ENCODE results near the gene NAT16. TPM values are rescaled to one million over a fixed set of nuclear protein-coding genes. Genes with fewer than 3 reads are reported as not detected.
A peak's percentile ranks its signal among the peaks of the same experiment; 100 is the strongest.

NAT16 gene
- not detected in 2 replicates for total RNA-seq (2014; rRNA removed; shearing (Covaris generic))

DNA sequence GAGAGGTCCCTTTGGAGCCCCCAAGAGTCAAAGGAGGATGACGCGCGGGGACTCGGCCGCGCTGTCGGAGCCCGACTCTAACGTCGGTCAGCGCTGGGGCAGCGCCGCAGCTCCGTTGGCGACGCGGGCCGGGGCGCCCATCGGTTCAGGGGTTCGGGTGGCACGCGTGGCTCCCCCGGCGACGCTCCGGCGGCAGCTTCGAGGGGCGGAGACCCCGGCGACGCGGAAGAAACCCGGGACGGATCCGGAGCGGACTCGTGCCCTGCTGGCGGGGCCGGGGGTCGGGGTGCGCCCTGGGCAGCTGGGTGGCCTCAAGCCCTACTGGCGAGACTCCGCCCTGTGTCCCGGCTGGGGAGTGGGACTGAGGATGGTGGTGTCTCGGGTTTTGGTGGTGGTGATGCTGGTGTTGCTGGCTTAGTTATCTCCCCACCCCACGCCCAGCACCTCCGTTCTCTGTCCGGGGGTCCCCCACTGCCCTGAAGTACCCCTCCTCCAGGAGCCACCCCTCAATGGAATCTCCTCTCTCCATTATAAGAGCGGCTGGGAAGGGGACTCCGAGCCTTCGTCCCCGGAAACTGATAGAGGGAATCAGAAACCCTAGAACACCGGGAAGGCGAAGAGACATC is at the start of gene NAT16:
Gene NAT16, minus strand, starts transcription at position 164 of the 626 bp plus-strand sequence. CDS start 5,486 bp downstream, outside the sequence.
- H3K36me3 ChIP-seq, result no peaks in the 10 kb centered on the region
- no peak within 1 kb of the TSS for H3K4me3 ChIP-seq
- H3K4me1 ChIP-seq (replicated peaks), result no peaks in the 10 kb centered on the region
- peaks cover 3% of the 10 kb centered on the region for H3K9me3 ChIP-seq (replicated peaks)
- H3K27ac ChIP-seq, result no peak within 1 kb of the TSS
- H3K27me3 ChIP-seq (replicated peaks), result peaks cover 61% of the 10 kb centered on the region
- no peak for DNase-seq (ENCODE audit: low read depth in 1 of 2, low spot score in 2 of 2)

DNA sequence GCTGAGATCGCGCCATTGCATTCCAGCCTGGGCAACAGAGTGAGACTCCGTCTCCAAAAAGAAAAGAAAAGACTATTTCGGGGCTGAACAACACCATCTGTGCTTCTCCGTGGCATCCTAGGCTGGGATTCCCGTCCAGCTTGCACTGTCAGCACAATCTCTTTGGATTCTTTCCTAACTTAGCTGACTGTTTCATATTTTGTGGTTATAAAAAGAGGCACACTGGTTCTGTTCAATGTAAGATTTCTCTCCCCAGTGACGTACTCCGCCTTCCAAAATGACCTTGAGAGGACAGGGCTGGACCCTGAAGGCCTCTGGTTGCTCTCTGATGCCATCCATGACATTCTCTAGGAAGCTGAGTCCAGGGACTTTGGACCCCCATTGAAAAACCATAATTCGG is 46.6 kb upstream of the NAT16 start:
- H3K27ac ChIP-seq, result no peak overlapping the region
- H3K4me1 ChIP-seq (replicated peaks), result no peaks in the 10 kb centered on the region
- DNase-seq (ENCODE audit: low read depth in 1 of 2, low spot score in 2 of 2), result no peak
- H3K9me3 ChIP-seq (replicated peaks), result no peaks in the 10 kb centered on the region
- H3K4me3 ChIP-seq, result no peak overlapping the region
- H3K36me3 ChIP-seq, result peaks cover 32% of the 10 kb centered on the region
- H3K27me3 ChIP-seq (replicated peaks), result no peaks in the 10 kb centered on the region

DNA sequence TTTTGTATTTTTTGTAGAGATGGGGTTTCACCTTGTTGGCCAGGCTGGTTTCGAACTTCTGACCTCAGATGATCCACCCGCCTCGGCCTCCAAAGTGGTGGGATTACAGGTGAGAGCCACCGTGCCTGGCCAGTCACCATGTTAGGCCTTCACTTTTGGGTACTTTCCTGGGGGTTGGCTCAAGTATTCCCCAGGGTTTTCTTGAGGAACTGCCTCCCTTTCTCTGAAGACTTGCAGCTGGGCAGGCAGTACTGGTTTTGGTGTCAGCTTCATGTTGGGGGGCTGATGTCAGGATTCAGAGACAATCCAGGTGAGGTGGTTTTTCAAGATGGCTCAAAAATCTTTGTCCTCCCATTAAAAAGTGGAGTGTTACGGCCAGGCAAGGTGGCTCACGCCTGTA is 45.6 kb upstream of the NAT16 start:
- Histone ChIP-seq H3K9me3 (replicated peaks) (no peaks in the 10 kb centered on the region), H3K4me1 (replicated peaks) (no peaks in the 10 kb centered on the region), H3K27ac (no peak overlapping the region), H3K27me3 (replicated peaks) (no peaks in the 10 kb centered on the region), H3K36me3 (peaks cover 32% of the 10 kb centered on the region), H3K4me3 (no peak overlapping the region)
- DNase-seq (ENCODE audit: low read depth in 1 of 2, low spot score in 2 of 2), result no peak

DNA sequence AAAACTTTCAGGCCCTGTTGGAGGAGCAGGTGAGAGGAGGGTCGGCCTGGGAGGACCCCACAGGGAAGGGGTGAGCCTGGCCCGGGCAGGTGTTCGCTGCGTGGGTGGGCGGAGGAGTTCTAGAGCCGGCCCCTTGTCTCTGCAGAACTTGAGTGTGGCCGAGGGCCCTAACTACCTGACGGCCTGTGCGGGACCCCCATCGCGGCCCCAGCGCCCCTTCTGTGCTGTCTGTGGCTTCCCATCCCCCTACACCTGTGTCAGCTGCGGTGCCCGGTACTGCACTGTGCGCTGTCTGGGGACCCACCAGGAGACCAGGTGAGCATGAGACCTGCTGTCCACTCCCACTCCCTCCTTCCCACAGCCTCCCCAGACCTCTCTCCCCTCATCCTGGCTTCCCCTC is 43.4 kb upstream of the NAT16 start:
- Histone ChIP-seq H3K36me3 (peaks cover 32% of the 10 kb centered on the region), H3K27ac (no peak overlapping the region), H3K4me3 (no peak overlapping the region), H3K27me3 (replicated peaks) (no peaks in the 10 kb centered on the region), H3K4me1 (replicated peaks) (no peaks in the 10 kb centered on the region), H3K9me3 (replicated peaks) (no peaks in the 10 kb centered on the region)
- no peak for DNase-seq (ENCODE audit: low read depth in 1 of 2, low spot score in 2 of 2)

DNA sequence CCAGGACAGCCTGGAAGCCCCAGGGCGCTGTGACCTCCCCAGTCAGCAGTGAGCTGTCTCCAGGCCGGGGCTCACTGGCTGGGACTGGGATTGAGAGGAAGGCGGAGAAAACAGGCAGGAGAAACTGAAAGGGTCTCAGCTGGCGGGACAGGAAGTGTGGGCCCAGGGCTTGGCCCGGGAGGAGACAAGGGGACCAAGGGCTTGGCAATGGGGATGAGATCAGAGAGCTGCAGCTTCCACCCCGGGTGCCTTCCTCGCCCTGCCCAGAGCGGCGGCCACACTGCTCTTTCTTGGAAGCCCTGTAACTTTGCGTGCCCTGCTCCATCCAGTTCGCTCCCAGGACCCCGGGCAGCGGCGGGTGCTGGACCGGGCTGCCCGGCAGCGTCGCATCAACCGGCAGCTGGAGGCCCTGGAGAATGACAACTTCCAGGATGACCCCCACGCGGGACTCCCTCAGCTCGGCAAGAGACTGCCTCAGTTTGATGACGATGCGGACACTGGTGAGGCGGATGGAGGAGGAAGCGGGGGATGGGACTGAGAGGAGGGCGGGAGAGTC is 42.3 kb upstream of the NAT16 start:
- no peak for DNase-seq (ENCODE audit: low read depth in 1 of 2, low spot score in 2 of 2)
- Histone ChIP-seq H3K27ac (no peak overlapping the region), H3K9me3 (replicated peaks) (no peaks in the 10 kb centered on the region), H3K4me3 (no peak overlapping the region), H3K4me1 (replicated peaks) (no peaks in the 10 kb centered on the region), H3K27me3 (replicated peaks) (no peaks in the 10 kb centered on the region), H3K36me3 (peaks cover 29% of the 10 kb centered on the region)

DNA sequence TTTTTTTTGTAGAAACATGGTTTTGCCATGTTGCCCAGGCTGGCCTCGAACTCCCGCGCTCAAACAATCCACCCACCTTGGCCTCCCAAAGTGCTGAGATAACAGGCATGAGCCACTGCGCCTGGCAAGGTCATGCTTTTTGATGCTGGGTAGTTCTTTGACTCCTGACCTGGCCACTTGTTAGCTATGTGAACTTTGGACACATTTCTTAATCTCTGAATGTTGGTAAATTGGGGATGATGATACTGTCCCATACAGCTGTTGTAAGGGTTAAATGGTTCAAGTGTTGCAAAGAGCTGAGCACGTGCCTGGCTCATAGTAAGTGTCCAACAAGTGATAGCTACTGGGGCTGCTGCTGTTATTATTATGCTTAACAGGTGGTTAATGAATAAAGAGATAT is 40.2 kb upstream of the NAT16 start:
- no peaks in the 10 kb centered on the region for H3K27me3 ChIP-seq (replicated peaks)
- peaks cover 31% of the 10 kb centered on the region for H3K36me3 ChIP-seq
- no peak for DNase-seq (ENCODE audit: low read depth in 1 of 2, low spot score in 2 of 2)
- no peak overlapping the region for H3K27ac ChIP-seq
- H3K4me3 ChIP-seq, result no peak overlapping the region
- H3K9me3 ChIP-seq (replicated peaks), result no peaks in the 10 kb centered on the region
- peaks cover 11% of the 10 kb centered on the region for H3K4me1 ChIP-seq (replicated peaks)

DNA sequence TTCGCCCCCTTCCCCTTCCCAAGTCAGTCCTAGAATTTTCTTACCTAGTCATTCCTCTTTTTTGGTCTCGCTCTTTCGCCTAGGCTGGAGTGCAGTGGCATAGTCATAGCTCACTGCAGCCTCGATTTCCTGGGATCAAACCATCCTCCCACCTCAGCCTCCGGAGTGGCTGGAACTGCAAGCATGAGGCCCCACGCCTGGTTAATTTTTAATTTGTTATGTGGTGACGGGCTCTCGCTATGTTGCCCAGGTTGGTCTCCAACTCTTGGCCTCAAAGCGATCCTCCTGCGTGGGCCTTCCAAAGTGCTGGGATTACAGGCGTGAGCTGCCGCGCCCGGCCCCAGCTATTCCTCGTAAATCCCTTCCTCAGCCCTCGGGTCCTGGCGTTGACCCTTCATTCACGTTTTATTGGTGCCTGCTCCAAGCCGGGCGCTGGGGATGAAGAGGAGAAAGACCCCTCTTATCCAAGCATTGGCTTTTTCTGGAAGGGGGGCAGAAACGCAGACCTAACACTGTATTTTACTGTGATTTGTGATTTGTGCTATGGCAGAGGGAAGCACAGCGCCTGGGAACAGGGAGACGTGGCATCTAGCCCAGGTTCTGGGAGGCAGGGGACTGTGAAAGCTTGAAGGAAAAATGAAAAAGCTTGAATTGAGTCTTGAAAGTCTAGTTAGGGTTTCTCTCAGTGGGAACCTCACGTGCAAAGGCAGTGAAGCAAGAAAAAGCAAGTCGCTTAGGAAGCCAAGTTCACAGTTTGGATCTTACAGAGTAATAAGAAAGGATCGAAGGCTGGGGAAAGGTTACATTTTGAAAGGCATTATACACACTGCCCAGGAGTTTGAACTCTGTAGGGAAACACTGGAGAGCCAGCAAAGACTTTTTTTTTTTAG is 38.4 kb upstream of the NAT16 start:
- H3K4me3 ChIP-seq, result peak overlapping the region; percentile 65
- H3K36me3 ChIP-seq, result peaks cover 36% of the 10 kb centered on the region
- peak in 1 of 2 experiments; percentile 6 for DNase-seq (ENCODE audit: low read depth in 1 of 2, low spot score in 2 of 2)
- H3K9me3 ChIP-seq (replicated peaks), result no peaks in the 10 kb centered on the region
- H3K27ac ChIP-seq, result peak overlapping the region; percentile 81
- H3K4me1 ChIP-seq (replicated peaks), result peaks cover 11% of the 10 kb centered on the region
- H3K27me3 ChIP-seq (replicated peaks), result no peaks in the 10 kb centered on the region

DNA sequence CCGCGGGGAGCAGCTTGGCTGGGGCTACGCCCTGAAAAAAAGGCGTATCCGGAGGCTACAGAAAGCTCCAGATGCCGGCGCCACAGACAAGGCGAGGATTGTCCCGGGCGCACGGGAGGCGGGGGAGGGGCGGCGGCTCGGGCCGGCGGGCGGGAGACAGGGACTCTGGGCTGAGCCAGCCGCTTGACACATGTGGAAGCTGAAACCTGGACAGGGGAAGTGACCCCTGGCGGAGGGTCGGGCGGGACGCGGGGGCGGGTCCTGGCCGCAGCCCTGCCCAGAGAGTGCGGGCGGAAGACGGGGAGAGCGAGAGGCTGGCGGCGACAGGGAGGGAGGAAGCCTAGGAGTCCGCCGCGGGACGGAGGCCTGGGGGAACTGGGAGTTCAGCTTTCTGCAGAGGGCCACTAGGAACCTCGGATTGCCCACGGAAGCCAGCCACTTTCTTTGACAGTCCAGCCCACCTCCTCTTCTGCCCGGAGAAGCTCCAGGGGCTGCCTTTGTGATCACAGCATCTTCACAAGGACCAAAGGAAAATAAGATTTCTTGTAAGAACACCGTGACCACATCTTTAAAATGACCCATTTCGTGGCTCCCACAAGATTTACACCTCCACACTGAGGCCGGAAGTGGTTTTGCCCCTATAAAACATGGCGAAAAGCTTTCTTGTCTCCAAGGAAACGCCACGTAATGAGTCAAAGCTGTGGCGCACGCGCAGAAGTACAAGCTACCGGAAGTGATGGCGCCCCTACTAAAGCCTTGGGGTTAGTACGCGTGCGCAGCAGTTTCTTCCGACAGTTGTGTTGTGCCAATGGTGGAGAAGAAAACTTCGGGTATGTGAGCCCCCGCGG is 37.5 kb upstream of the NAT16 start, which contains the start of the genes PLOD3 and ZNHIT1:
Gene PLOD3, minus strand, starts transcription at position 194 of the 848 bp plus-strand sequence. CDS start 307 bp downstream, outside the sequence.
Gene ZNHIT1, plus strand, starts transcription at position 778 of the 848 bp plus-strand sequence. Its CDS starts 31 bp downstream, at position 809.
- peak; percentile 93 to 97 for DNase-seq (ENCODE audit: low read depth in 1 of 2, low spot score in 2 of 2)
- peaks cover 30% of the 10 kb centered on the region for H3K36me3 ChIP-seq
- H3K4me1 ChIP-seq (replicated peaks), result peaks cover 11% of the 10 kb centered on the region
- H3K9me3 ChIP-seq (replicated peaks), result no peaks in the 10 kb centered on the region
- H3K27ac ChIP-seq, result peak within 1 kb of the TSS; percentile 81
- no peaks in the 10 kb centered on the region for H3K27me3 ChIP-seq (replicated peaks)
- peak within 1 kb of the TSS; percentile 65 for H3K4me3 ChIP-seq

DNA sequence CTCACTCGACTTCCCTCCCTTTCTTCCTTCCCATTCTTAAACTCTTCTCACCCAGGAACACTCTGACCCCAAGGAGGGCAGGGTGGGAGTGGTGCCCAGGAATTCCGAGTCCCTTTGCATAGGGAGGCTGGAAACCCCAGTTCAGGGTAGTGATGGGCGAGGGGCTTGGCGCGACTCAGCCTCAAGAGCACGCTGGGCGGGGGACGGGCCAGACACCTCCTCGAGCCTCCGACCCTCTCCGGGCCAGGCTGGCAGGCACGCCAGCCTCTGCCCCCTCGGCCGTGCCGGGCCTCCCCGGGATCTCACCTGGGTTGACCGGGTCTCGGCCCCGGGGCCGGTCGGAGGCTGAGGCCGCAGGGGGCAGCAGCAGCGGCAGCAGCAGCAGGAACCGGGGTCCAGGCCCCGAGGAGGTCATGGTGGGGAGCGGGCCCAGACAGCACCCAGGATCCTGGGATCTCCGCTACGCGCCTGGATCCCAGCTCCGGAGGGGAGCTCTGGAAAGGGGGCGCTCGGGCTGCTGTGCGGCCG is 36.8 kb upstream of the NAT16 start:
- no peaks in the 10 kb centered on the region for H3K27me3 ChIP-seq (replicated peaks)
- peak overlapping the region; percentile 65 for H3K4me3 ChIP-seq
- H3K27ac ChIP-seq, result peak overlapping the region; percentile 81
- peaks cover 11% of the 10 kb centered on the region for H3K4me1 ChIP-seq (replicated peaks)
- peaks cover 33% of the 10 kb centered on the region for H3K36me3 ChIP-seq
- DNase-seq (ENCODE audit: low read depth in 1 of 2, low spot score in 2 of 2), result peak in 1 of 2 experiments; percentile 58
- no peaks in the 10 kb centered on the region for H3K9me3 ChIP-seq (replicated peaks)

DNA sequence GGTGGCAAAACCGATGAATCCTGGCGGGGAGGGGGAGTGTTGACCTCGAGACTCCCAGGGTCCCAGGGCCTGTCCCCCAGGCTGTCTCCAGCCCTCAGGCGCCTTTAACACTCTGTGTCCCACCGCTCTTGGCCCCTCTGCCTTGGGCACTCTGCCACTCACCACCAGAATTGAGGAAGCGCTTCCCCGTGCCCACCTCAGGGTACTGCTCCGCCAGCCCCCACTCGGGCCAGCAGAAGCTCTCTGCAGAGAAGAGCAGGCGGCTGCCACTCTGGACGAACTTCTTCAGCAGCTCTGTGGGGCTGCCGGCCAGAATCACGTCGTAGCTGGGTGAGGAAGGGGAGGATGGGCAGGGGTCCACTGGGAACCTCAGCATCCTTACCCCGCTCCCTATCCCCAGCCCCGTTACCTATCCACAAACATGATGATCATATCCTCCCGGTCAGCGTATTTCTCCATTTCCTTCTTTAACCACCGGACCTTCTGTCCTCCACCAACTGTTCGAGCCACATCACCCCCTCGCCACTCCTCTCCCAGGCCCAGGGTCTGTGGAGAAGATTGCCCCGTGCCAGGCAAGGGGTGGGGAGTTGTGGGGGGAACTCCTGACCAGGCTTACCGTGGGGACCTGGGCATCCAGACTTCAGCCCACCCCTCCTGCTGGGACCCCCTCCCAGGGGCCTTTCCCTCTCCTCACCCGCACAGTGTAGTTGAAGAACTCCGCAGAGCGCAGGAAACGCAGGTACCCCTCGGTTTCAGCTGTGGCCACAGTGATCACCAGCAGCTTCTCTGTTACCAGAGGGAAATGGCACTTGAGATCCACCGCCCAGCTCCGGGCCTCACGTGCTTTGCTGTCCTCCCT is 36.1 kb upstream of the NAT16 start:
- H3K36me3 ChIP-seq, result peaks cover 40% of the 10 kb centered on the region
- peak overlapping the region; percentile 65 for H3K4me3 ChIP-seq
- H3K9me3 ChIP-seq (replicated peaks), result no peaks in the 10 kb centered on the region
- peak overlapping the region; percentile 81; the same call in 1 of the 2 replicates for H3K27ac ChIP-seq
- no peak for DNase-seq (ENCODE audit: low read depth in 1 of 2, low spot score in 2 of 2)
- H3K4me1 ChIP-seq (replicated peaks), result peaks cover 11% of the 10 kb centered on the region
- H3K27me3 ChIP-seq (replicated peaks), result no peaks in the 10 kb centered on the region

DNA sequence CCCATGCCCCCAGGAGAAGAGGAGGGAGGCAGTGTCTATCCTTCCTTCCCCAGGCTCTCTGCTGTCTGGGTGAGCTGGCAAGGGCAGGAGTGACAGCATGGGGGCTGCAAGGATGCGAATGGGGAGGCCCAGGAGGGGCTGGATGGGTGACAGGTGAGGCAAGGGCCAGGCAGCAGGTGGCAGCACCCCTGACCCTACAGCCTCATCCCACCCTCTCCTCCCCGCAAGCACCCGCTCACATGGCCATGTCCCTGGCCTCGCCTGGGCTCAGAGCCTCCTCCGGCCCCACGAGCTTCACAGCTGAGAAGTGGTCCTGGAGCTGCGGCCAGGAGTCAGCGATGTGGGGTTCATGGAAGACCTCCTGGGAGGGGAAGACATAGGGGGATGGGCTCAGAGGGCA is 31.9 kb upstream of the NAT16 start:
- H3K9me3 ChIP-seq (replicated peaks), result no peaks in the 10 kb centered on the region
- H3K36me3 ChIP-seq, result peaks cover 62% of the 10 kb centered on the region
- peaks cover 11% of the 10 kb centered on the region for H3K4me1 ChIP-seq (replicated peaks)
- no peak overlapping the region for H3K27ac ChIP-seq
- no peak for DNase-seq (ENCODE audit: low read depth in 1 of 2, low spot score in 2 of 2)
- no peaks in the 10 kb centered on the region for H3K27me3 ChIP-seq (replicated peaks)
- H3K4me3 ChIP-seq, result no peak overlapping the region

DNA sequence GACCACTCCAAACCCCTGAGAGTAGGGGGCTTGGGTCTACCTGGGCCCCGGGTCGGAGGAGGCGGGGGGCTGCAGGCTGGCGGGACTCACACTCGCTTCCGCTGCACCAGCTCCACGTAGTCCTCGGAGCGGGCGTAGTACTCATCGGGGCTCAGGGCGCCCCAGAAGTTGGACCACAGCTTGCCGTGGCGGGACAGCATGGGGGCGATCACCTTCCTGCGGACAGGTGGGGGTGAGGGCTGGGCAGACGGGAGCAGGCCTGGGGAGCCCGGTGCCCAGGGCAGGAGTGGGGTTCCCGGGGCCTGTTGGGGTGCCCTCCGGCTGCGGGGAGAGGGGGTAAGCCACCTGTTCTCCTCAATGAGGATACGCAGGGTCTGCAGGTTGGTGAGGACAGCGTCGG is 31.4 kb upstream of the NAT16 start:
- no peak for DNase-seq (ENCODE audit: low read depth in 1 of 2, low spot score in 2 of 2)

More for the DNA sequence above, 31.4 kb upstream of the NAT16 start:
- H3K27me3 ChIP-seq (replicated peaks), result no peaks in the 10 kb centered on the region
- no peaks in the 10 kb centered on the region for H3K9me3 ChIP-seq (replicated peaks)
- H3K36me3 ChIP-seq, result peaks cover 64% of the 10 kb centered on the region
- H3K27ac ChIP-seq, result no peak overlapping the region
- no peak overlapping the region for H3K4me3 ChIP-seq
- peaks cover 6% of the 10 kb centered on the region for H3K4me1 ChIP-seq (replicated peaks)

Data from SJSA1 (cell line).